Lower leg skin (tissue), 3 donors: Measurements from ENCODE around the gene SLC38A6.

ENCODE experiments used
- CTCF ChIP-seq, 3 donors: fragments of 450-650 bp; IDR thresholded peaks; one replicate each; pipeline ENCODE4 v1.5.1; 2016; ENCODE audit warnings: antibody characterized with exemption in 3 of 3, mild to moderate bottlenecking in 3 of 3, moderate library complexity in 2 of 3
- POLR2A ChIP-seq, 2 donors: fragments of 450-650 bp; IDR thresholded peaks; one replicate each; pipeline ENCODE4 v1.6.1; 2016 to 2017; ENCODE audit warnings: antibody characterized with exemption in 2 of 2, mild to moderate bottlenecking in 1 of 2, moderate library complexity in 1 of 2

GRCh38 chr14:61089126-61089750, 108.2 kb downstream of the SLC38A6 start:
- TF ChIP-seq CTCF (IDR thresholded peaks at IDR 0.05) = no peak
- TF ChIP-seq POLR2A (IDR thresholded peaks at IDR 0.05) = no peak
